ENCODE results near the gene PIK3IP1. TPM values are rescaled to one million over a fixed set of nuclear protein-coding genes. Genes with fewer than 3 reads are reported as not detected.

PIK3IP1 gene
- total RNA-seq, 1 donor from 2014 or later, result 4.7 TPM

GRCh38 chr22:31260474-31260856 is 31.8 kb downstream of the PIK3IP1 start:
- Mint-ChIP-seq H3K27ac (no peak overlapping the region), H3K27me3 (ENCODE audit: insufficient read depth, low read depth) (no peaks in the 10 kb centered on the region), H3K36me3 (peaks cover 15% of the 10 kb centered on the region), H3K4me1 (no peaks in the 10 kb centered on the region), H3K4me3 (no peak overlapping the region), H3K9me3 (no peaks in the 10 kb centered on the region)
- H3K9me3 ChIP-seq (ENCODE audit: low read depth), result no peaks in the 10 kb centered on the region
- no peaks in the 10 kb centered on the region for H3K4me1 ChIP-seq
- H2AFZ ChIP-seq (replicated peaks), result no peak overlapping the region
- no peaks in the 10 kb centered on the region for H3K27me3 ChIP-seq
- DNase-seq (ENCODE audit: low spot score), result no peak
- no peak overlapping the region for H3K4me2 ChIP-seq
- H3K4me3 ChIP-seq, result no peak overlapping the region
- no peak overlapping the region for H3K9ac ChIP-seq
- no peaks in the 10 kb centered on the region for H3K36me3 ChIP-seq
- TF ChIP-seq EZH2phosphoT487 (IDR thresholded peaks at IDR 0.05) (no peak), CTCF (IDR thresholded peaks at IDR 0.05) (no peak), EZH2 (IDR thresholded peaks at IDR 0.05) (no peak)
- peaks cover 3% of the 10 kb centered on the region for H4K20me1 ChIP-seq (ENCODE audit: low read depth)
- H3F3A ChIP-seq (ENCODE audit: low read depth), result no peaks in the 10 kb centered on the region
- H3K27ac ChIP-seq, result no peak overlapping the region
- H3K79me2 ChIP-seq (ENCODE audit: low read depth), result no peaks in the 10 kb centered on the region

GRCh38 chr22:31259798-31260473 is 32.4 kb downstream of the PIK3IP1 start:
- H3K79me2 ChIP-seq (ENCODE audit: low read depth), result no peaks in the 10 kb centered on the region
- no peak overlapping the region for H3K9ac ChIP-seq
- no peaks in the 10 kb centered on the region for H3F3A ChIP-seq (ENCODE audit: low read depth)
- no peak overlapping the region for H3K4me2 ChIP-seq
- H3K27ac ChIP-seq, result no peak overlapping the region
- Mint-ChIP-seq H3K9me3 (no peaks in the 10 kb centered on the region), H3K4me3 (no peak overlapping the region), H3K36me3 (peaks cover 15% of the 10 kb centered on the region), H3K27me3 (ENCODE audit: insufficient read depth, low read depth) (no peaks in the 10 kb centered on the region), H3K27ac (no peak overlapping the region), H3K4me1 (no peaks in the 10 kb centered on the region)
- H3K4me3 ChIP-seq, result no peak overlapping the region
- no peaks in the 10 kb centered on the region for H3K4me1 ChIP-seq
- H3K9me3 ChIP-seq (ENCODE audit: low read depth), result no peaks in the 10 kb centered on the region
- H3K36me3 ChIP-seq, result no peaks in the 10 kb centered on the region
- no peak overlapping the region for H2AFZ ChIP-seq (replicated peaks)
- DNase-seq (ENCODE audit: low spot score), result no peak
- no peaks in the 10 kb centered on the region for H3K27me3 ChIP-seq
- peaks cover 7% of the 10 kb centered on the region for H4K20me1 ChIP-seq (ENCODE audit: low read depth)
- TF ChIP-seq EZH2phosphoT487 (IDR thresholded peaks at IDR 0.05), result no peak
- no peak for TF ChIP-seq CTCF (IDR thresholded peaks at IDR 0.05)
- no peak for TF ChIP-seq EZH2 (IDR thresholded peaks at IDR 0.05)

- no peak for DNase-seq (ENCODE audit: low spot score)
- Mint-ChIP-seq H3K27ac (no peak overlapping the region), H3K4me3 (no peak overlapping the region), H3K4me1 (peaks cover 5% of the 10 kb centered on the region), H3K27me3 (ENCODE audit: insufficient read depth, low read depth) (no peaks in the 10 kb centered on the region), H3K36me3 (peaks cover 4% of the 10 kb centered on the region), H3K9me3 (no peaks in the 10 kb centered on the region)
- Histone ChIP-seq H3K36me3 (no peaks in the 10 kb centered on the region), H3K4me2 (no peak overlapping the region), H3K9ac (no peak overlapping the region), H3K9me3 (ENCODE audit: low read depth) (no peaks in the 10 kb centered on the region), H3K4me1 (no peaks in the 10 kb centered on the region), H3F3A (ENCODE audit: low read depth) (no peaks in the 10 kb centered on the region), H2AFZ (replicated peaks) (no peak overlapping the region), H3K79me2 (ENCODE audit: low read depth) (peaks cover 13% of the 10 kb centered on the region), H3K27me3 (no peaks in the 10 kb centered on the region), H3K4me3 (no peak overlapping the region), H4K20me1 (ENCODE audit: low read depth) (peaks cover 17% of the 10 kb centered on the region), H3K27ac (no peak overlapping the region)
- TF ChIP-seq CTCF (IDR thresholded peaks at IDR 0.05) (no peak), EZH2phosphoT487 (IDR thresholded peaks at IDR 0.05) (no peak), EZH2 (IDR thresholded peaks at IDR 0.05) (no peak)
Observed at GRCh38 chr22:31253949-31254348, 38.3 kb downstream of the PIK3IP1 start.
